K562 (cell line): ENCODE measurements around the gene POLL. TPM values are rescaled to one million over a fixed set of nuclear protein-coding genes. Genes with fewer than 3 reads are reported as not detected.

Experiments
- ATAC-seq: fragments of 200-7000 bp; cut with Tn5 transposase; 3 replicates; pipeline ENCODE4 v1.9.1; 2020; ENCODE audit warnings: moderate library complexity
- BruUV-seq: library from RNA; stranded (reverse); fragments of 400-500 nt; replicated peaks from 2 replicates; lab custom pipeline; 2021; lab: Mats Ljungman, UMichigan
- CTCF ChIA-PET: fragments of 300-600 bp; formaldehyde crosslinking; extraction: SDS; loops from one replicate; lab custom pipeline; 2021; ENCODE audit warnings: low intra/inter-chr PET ratio; lab: Yijun Ruan, JAX
- POLR2A ChIA-PET: fragments of 300-600, 350-650 bp; sonication (Branson Sonifier 250); formaldehyde crosslinking; extraction: SDS; loops from one replicate; lab custom pipeline; 2021; ENCODE audit warnings: antibody characterized with exemption, inconsistent platforms; lab: Yijun Ruan, JAX
- DNase-seq, 4 experiments: peaks; one replicate each; pipeline versions ENCODE4 v3.0.0 to v3.0.0-alpha.2; 2011 to 2018; ENCODE audit warnings: low spot score in 3 of 4, mixed read lengths in 3 of 4; ENCODE audit errors: extremely low read depth in 1 of 4
- FAIRE-seq: peaks from 2 replicates; lab custom pipeline; 2011; peaks lifted over from hg19 to GRCh38; lab: Jason Lieb, UNC
- H2AFZ ChIP-seq: 2 replicates; pipeline ENCODE4 v1.6.0; 2011; ENCODE audit warnings: low read depth, low read length, control low read depth, inconsistent platforms
- H3K27ac ChIP-seq: fragments of 200-600 bp; 3 replicates; pipeline ENCODE4 v1.8.0; 2011; ENCODE audit warnings: low read depth, mild to moderate bottlenecking, control low read depth, inconsistent platforms, low read length, moderate library complexity, mixed read lengths; ENCODE audit errors: extremely low read depth
- H3K27me3 ChIP-seq, 2 experiments: fragments of 300-600 bp in 1 of 2; 2 replicates in 1 of 2; 3 replicates in 1 of 2; pipeline versions ENCODE4 v1.6.0 to v1.8.0; 2011; ENCODE audit warnings: inconsistent platforms in 2 of 2, low read length in 2 of 2, mild to moderate bottlenecking in 1 of 2, mixed read lengths in 1 of 2, moderate library complexity in 1 of 2; ENCODE audit not compliant: control insufficient read depth in 2 of 2, insufficient read depth in 2 of 2
- H3K36me3 ChIP-seq: fragments of 300-600 bp; 3 replicates; pipeline ENCODE4 v1.8.0; 2011; ENCODE audit warnings: mild to moderate bottlenecking, low read length, inconsistent platforms; ENCODE audit not compliant: control insufficient read depth, insufficient read depth
- H3K4me1 ChIP-seq, 2 experiments: fragments of 200-600 bp in 1 of 2; replicated peaks in 1 of 2; 2 replicates in 1 of 2; 3 replicates in 1 of 2; pipeline versions ENCODE4 v1.5.1 to v1.8.0; 2011; ENCODE audit warnings: inconsistent platforms in 2 of 2, low read length in 2 of 2, mild to moderate bottlenecking in 1 of 2, mixed read lengths in 1 of 2, moderate library complexity in 1 of 2; ENCODE audit not compliant: control insufficient read depth in 2 of 2, insufficient read depth in 2 of 2
- H3K4me2 ChIP-seq: 2 replicates; pipeline ENCODE4 v1.6.1; 2011; ENCODE audit warnings: low read length, control low read depth, inconsistent platforms, mixed read lengths; ENCODE audit not compliant: insufficient read depth
- H3K4me3 ChIP-seq: fragments of 200-600 bp; sonication (generic), shearing (Covaris generic); 2 replicates; pipeline ENCODE4 v1.5.1; 2016; ENCODE audit warnings: control low read depth, inconsistent platforms
- H3K79me2 ChIP-seq: fragments of 200-600 bp; 3 replicates; pipeline ENCODE4 v1.8.0; 2011; ENCODE audit warnings: low read length, inconsistent platforms; ENCODE audit not compliant: control insufficient read depth, insufficient read depth
- H3K9ac ChIP-seq, 2 experiments: 2 replicates each; pipeline versions ENCODE4 v1.6.0 to v1.6.1; 2011; ENCODE audit warnings: low read depth in 2 of 2, low read length in 2 of 2, control low read depth in 1 of 2, inconsistent platforms in 1 of 2, mild to moderate bottlenecking in 1 of 2, mixed read lengths in 1 of 2; ENCODE audit not compliant: insufficient read depth in 1 of 2
- H3K9me1 ChIP-seq: one replicate; pipeline ENCODE4 v1.6.0; 2011; ENCODE audit warnings: inconsistent platforms, mild to moderate bottlenecking, low read length, moderate library complexity; ENCODE audit not compliant: control insufficient read depth, insufficient read depth
- H3K9me3 ChIP-seq: replicated peaks from 2 replicates; pipeline ENCODE4 v1.5.1; 2011; ENCODE audit warnings: low read depth, low read length, inconsistent platforms; ENCODE audit not compliant: control insufficient read depth, insufficient read depth
- H4K20me1 ChIP-seq: replicated peaks from 2 replicates; pipeline ENCODE4 v1.6.1; 2011; ENCODE audit warnings: low read length, inconsistent platforms, mixed read lengths; ENCODE audit not compliant: control insufficient read depth, insufficient read depth
- ARID4B ChIP-seq: sonication (generic); formaldehyde crosslinking; IDR thresholded peaks from 2 replicates; pipeline ENCODE4 v1.8.0; 2022; ENCODE audit warnings: mild to moderate bottlenecking, missing genetic modification reagents
- CEBPG ChIP-seq, 3 experiments: fragments of 200-800 bp in 1 of 3; sonication (Bioruptor generic) in 1 of 3; sonication (generic) in 1 of 3; formaldehyde crosslinking in 1 of 3; IDR thresholded peaks in 2 of 3; conservative IDR thresholded peaks in 1 of 3; 2 replicates each; pipeline versions ENCODE4 v1.6.1 to v1.8.0; 2016 to 2022; ENCODE audit warnings: missing compliant biosample characterization in 2 of 3, missing genetic modification characterization in 2 of 3, mild to moderate bottlenecking in 1 of 3, missing genetic modification reagents in 1 of 3
- CREB3 ChIP-seq: fragments of 450-650 bp; conservative IDR thresholded peaks from 2 replicates; pipeline ENCODE4 v1.6.1; 2016; ENCODE audit warnings: missing genetic modification characterization, low read depth, mild to moderate bottlenecking, missing compliant biosample characterization, moderate library complexity
- ELF4 ChIP-seq: fragments of 450-650 bp; formaldehyde crosslinking; IDR thresholded peaks from 2 replicates; pipeline ENCODE4 v1.4.0; 2022; ENCODE audit warnings: missing genetic modification characterization
- ESRRA ChIP-seq: fragments of 450-650 bp; IDR thresholded peaks from 2 replicates; pipeline ENCODE4 v1.6.1; 2014; ENCODE audit warnings: low read depth, mild to moderate bottlenecking, moderate library complexity, borderline replicate concordance
- ILK ChIP-seq: fragments of 450-650 bp; IDR thresholded peaks from 2 replicates; pipeline ENCODE4 v1.6.1; 2016; ENCODE audit warnings: missing genetic modification characterization, low read depth, mild to moderate bottlenecking, missing compliant biosample characterization, moderate library complexity, borderline replicate concordance
- KLF10 ChIP-seq: fragments of 250-450 bp; sonication (Bioruptor Pico); IDR thresholded peaks from 2 replicates; pipeline ENCODE4 v1.6.1; 2021; ENCODE audit warnings: matching md5 sums
- TARDBP ChIP-seq: fragments of 450-650 bp; IDR thresholded peaks from 2 replicates; pipeline ENCODE4 v1.6.1; 2016
- ZNF449 ChIP-seq: fragments of 250-450 bp; sonication (Bioruptor Pico); IDR thresholded peaks from 2 replicates; pipeline ENCODE4 v1.8.0; 2022; ENCODE audit warnings: moderate library complexity, mild to moderate bottlenecking, inconsistent platforms
- WGBS: fragments of 100-300 bp; shearing (Covaris generic); methylation state at CpG from one replicate; pipeline ENCODE4 v1.1.6; 2016; ENCODE audit warnings: low coverage, mixed read lengths; ENCODE audit not compliant: insufficient coverage; ENCODE audit errors: missing lambda C conversion rate; 5-methylcytosine and 5-hydroxymethylcytosine counted together
- in situ Hi-C: fragments of 300-500 bp; cut with MboI; formaldehyde crosslinking; loops from 4 replicates; pipeline ENCODE4 v1.15.0; 2018; ENCODE audit warnings: inconsistent platforms, mixed read lengths
- intact Hi-C: fragments of 100-400 bp; cut with micrococcal nuclease; formaldehyde crosslinking; loops from 2 replicates; pipeline ENCODE4 v1.14.2; 2022
- polyA plus RNA-seq, 8 experiments: library from polyadenylated mRNA; depleted of rRNA in 4 of 8; stranded (reverse) in 5 of 8; unstranded in 3 of 8; fragments of >200 nt; fragmentation: Nextera tagmentation in 2 of 8; fragmentation: Illumina TruSeq in 1 of 8; extraction: Ambion mirVana in 2 of 8; extraction: Trizol in 1 of 8; gene quantifications; 2 replicates each; pipeline versions ENCODE4 v1.2.1 to v1.2.3, GENCODE V29; 2011 to 2014; ENCODE audit warnings: inconsistent platforms in 1 of 8, missing spikeins in 1 of 8
- total RNA-seq, 7 experiments: library from RNA; depleted of rRNA in 6 of 7; stranded (reverse); fragments of >200 nt in 6 of 7; fragmentation: Illumina TruSeq in 2 of 7; extraction: Trizol in 2 of 7; gene quantifications; 2 replicates each; pipeline versions ENCODE4 v1.2.1 to v1.2.3, GENCODE V29; 2011 to 2021; ENCODE audit warnings: low replicate concordance in 1 of 7

POLL gene
- total and polyA plus RNA-seq, 9 of the 15 experiments (the other 6 are each of a cell fraction or from before 2014, with no cell fraction given): 1.2 to 18.7 (median 10.9) TPM

GRCh38 chr10:101618871-101619270 is 30.8 kb upstream of the POLL start:
- Histone ChIP-seq H2AFZ (no peak overlapping the region), H4K20me1 (no peaks in the 10 kb centered on the region), H3K79me2 (no peaks in the 10 kb centered on the region), H3K36me3 (no peaks in the 10 kb centered on the region), H3K9me3 (no peaks in the 10 kb centered on the region), H3K27ac (no peak overlapping the region)
- intact Hi-C loops: no loop called here
- FAIRE-seq (no peak), DNase-seq (no peak)
- BruUV-seq: no TSS peak
- CTCF ChIA-PET: no interaction called here
- TF ChIP-seq TARDBP (no peak), ELF4 (no peak), ZNF449 (CRISPR knock-in tag) (no peak), ILK (tag) (no peak), CEBPG (CRISPR knock-in tag; IDR thresholded peaks at IDR 0.05) (no peak), CEBPG (tag; conservative IDR thresholded peaks at IDR 0.05 in 1 of 2, IDR thresholded peaks at IDR 0.05 in 1 of 2) (no peak), KLF10 (CRISPR knock-in tag) (no peak), ESRRA (no peak), CREB3 (tag) (no peak), ARID4B (no peak)
- TF ChIP-seq, all 486 proteins: peak for 0
- Histone ChIP-seq H3K4me3 (no peak overlapping the region), H3K9me1 (no peaks in the 10 kb centered on the region), H3K9ac (no peak overlapping the region), H3K27me3 (no peaks in the 10 kb centered on the region), H3K4me1 (no peaks in the 10 kb centered on the region; a peak in 2 of 5 replicates), H3K4me2 (no peak overlapping the region)
- in situ Hi-C loops: no loop called here
- POLR2A ChIA-PET: no interaction called here
- 76% methylated on average over 2 of the region's 2 CpGs for WGBS
- ATAC-seq: no peak
